GM19099 (cell line): Measurements from ENCODE around the gene EYA2.

Experiments
- POLR2A ChIP-seq: IDR thresholded peaks from 3 replicates; pipeline ENCODE4 v1.6.1; 2011; ENCODE audit warnings: low read depth; ENCODE audit not compliant: insufficient read length; ENCODE audit errors: extremely low read depth

EYA2 gene

DNA sequence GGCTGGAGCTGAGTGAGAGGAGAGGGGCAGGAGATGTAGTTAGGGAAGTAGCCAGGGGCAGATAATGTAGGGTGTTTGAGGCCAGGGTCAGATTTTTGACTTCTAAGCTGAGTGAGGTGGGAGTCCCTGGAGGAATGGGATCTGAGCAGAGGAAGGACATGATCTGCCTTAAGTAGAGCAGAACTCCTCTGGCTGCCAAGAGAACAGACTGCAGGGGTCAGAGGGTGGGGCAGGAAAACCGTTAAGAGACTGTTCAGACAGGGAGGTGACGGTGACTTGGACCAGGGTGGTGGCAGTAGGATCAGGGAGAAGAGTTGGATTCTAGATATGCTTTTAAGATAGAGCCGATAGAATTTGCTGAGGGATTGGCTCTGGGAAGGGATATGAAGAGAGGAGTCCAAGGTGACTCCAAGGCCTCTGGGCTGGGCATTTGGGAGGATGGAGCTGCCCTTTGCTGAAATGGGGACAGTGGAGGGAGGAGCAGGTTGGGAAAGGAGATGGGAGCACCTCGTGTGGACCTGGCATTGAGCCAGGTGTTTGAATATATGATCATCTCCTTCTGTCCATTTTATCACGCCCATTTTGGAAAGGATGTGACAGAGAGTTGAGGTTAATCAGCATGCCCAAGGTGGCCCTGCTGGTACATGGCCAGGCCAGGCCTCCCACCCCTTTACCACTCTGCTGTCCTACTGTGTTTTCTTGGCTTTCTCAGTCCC is 18.8 kb downstream of the EYA2 start:
- TF ChIP-seq POLR2A = no peak

- no peak for TF ChIP-seq POLR2A
These were observed 20.2 kb downstream of the EYA2 start for GRCh38 chr20:46914789-46915379.

DNA sequence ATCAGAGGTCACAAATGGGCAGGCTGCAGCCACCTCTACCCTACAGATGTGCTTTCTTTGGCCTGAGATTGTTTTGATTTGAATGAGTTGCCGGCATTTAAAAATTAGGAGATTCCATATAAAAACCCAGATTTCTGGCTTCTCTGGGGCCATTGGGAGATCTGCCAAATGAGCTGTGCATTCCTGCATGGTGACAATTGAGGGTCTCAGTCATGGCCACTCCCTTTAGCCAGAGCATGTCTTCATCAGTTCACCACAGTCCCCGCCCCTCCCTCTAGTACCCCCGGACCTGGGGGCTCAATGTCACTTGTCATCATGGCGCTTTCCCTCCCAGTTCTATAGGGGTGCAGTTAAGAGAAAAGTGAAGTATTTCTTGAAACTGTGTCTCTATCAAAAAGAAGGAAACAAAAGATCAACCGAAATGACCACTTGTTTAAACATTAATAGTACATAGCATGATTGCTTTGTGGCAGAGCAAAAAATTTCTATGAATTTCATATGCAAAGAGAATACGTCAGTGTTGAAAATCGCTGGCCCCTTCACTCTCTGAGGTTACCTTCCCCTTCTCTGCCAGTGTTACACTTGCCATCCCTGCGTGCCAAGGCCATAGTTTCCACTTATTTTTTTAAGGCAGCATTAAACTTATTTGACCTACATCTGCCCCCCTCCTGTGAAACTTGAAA is 21.1 kb downstream of the EYA2 start:
- TF ChIP-seq POLR2A = no peak

GRCh38 chr20:46916258-46916603 is 21.6 kb downstream of the EYA2 start:
- TF ChIP-seq POLR2A = no peak

GRCh38 chr20:46917155-46917554 is 22.5 kb downstream of the EYA2 start:
- no peak for TF ChIP-seq POLR2A

DNA sequence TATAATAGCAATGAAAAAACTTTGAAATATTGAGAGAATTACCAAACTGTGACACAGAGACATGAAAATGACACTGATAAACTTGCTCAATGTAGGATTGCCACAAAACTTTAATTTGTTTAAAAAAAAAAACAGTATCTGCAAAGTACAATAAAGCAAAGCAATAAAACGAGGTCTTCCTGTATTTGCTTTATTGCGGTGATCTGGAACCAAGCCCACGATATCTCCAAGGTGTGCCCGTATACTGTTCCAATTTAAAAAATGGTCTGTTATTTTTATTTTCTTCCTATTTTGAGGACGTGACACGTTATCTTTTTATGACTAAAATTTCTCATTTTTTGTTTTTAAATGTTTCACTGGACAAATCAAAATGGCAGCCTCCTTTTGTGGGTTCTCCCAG is 25.5 kb downstream of the EYA2 start:
- TF ChIP-seq POLR2A = no peak

- TF ChIP-seq POLR2A = no peak
These were observed 28.9 kb downstream of the EYA2 start for GRCh38 chr20:46923550-46923949.

DNA sequence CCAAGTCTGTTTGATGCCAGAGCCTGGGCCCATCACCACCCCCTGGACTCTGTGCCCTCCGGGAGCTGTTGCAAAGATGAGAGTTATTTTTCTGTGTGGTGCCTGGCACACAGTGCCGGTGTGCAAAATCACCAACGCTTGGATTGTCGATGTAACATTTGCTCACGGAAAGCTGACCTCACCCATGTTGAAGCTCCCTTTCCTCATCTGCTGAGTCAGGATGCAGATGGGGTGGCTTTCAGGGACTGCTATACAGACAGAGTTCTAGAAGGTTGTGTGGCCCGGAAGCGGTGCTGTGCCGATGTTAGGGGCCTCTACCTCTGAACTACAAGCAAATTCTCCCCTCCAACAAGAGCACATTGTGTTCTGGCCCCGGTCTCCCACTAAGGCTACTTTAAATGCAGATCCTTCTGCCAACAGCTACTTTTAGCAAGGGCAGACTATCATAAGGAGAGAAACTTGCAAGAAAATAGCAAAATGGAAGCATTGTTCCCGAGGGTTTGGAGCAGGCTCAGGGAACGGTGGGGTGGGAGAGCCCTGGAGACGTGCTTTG is 34.0 kb downstream of the EYA2 start:
- no peak for TF ChIP-seq POLR2A

DNA sequence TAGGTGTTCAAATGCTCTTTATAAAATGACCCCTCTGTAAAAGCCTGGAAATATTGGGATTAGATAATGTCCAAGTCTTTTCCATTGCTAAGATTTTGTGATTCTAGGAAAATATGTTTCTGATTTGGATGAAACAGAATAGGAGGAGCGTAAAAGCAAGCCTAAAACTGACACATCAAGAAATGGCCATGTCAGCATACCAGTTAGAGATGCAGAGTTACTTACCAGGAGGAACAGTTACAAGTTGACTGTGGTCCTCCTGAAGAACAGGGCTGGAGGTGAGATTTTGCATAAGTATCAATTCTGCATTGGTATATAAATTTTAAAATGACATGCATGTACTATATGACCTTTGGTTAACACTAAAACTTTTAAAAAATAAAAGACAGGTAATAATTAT is 35.3 kb downstream of the EYA2 start:
- no peak for TF ChIP-seq POLR2A

DNA sequence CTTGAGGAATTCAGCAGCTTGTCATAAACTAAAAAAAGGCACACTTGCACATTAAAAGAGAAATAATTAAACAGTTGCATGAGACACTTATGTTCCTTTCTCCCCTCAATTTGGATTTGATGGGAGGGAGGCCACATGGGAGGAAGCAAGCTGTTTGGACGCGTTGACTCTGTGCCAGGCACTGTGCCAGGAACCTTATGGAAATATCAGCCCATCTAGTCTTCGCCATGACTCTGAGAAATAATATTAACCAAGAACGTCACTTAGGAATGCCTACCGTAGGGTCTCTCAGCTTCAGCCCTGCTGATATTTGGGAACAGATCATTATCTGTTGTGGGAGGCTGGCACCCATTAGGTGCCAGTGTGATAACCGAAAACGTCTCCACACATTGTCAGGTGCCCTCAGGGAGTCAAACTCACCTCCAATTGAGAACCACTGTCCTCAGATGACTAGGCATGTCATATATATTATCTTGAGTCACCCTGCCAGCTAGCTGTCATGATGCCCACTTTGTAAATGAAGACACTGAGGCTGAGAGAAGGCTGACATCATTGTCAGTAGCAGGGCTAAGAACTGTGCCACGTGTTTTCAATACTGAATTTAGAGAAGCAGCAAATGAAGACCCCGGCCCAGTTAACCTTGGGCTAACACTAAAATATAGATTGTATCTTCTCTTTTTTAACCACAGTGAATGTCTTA is 36.1 kb downstream of the EYA2 start:
- TF ChIP-seq POLR2A = no peak

DNA sequence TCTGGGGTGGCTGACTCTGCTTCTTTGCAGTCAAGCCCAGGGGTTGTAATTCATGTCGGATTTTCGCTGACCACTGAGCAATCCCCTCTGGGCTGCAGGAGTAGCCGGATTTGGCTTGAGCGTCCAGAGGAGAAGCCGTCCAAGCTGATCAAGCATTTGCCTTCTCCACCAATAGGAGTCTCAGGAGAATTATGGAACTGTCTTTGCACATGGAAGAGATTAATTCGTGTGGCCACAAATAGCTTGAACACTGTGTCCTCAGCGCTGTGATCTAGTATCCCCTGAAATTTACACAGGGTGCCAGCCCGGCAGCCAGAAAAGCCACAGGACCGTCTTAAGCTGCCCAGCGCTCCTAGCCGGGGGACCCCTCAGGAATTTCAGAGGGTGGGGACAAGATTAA is 37.1 kb downstream of the EYA2 start:
- no peak for TF ChIP-seq POLR2A

DNA sequence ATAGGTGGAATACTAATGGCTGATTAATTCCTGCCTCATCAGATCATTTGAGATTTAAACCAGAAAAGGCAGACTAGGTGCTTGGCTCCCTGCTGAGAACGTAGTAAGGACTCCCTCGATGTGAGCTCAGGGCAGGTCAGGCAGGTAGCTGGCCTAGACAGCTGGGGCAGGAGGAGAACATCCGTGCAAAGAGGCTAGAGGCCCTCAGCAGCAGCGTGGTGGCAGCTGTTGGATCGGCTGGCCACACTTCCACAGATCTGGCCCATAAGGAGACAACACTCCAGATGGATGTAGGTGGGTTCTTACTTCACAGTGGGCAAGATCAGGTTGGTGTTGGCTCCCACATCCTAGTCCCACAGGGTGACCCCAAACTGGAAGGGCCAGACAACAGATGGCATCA is 38.5 kb downstream of the EYA2 start:
- TF ChIP-seq POLR2A = no peak

- no peak for TF ChIP-seq POLR2A
These were observed 40.2 kb downstream of the EYA2 start for GRCh38 chr20:46934746-46935287.

- TF ChIP-seq POLR2A = no peak
These were observed 40.9 kb downstream of the EYA2 start for GRCh38 chr20:46935394-46936017.

GRCh38 chr20:46936415-46937156 is 41.9 kb downstream of the EYA2 start:
- no peak for TF ChIP-seq POLR2A

DNA sequence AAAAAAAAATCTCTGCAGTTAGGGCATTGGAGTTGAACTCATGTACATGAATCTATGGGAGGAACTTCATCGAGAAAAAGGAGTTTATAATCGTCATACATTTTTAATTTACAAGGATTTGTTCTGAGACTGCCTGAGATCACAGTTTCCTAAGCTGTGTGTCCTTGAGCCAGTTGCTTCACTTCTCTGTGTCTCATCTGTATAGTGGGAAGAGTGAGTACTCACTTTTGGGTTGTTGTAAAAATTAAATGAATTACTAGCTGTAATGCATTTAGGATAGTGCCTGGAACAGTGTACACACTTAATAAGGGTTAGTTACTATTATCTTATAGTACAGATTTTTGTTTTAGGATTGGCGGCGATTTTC is 42.5 kb downstream of the EYA2 start:
- TF ChIP-seq POLR2A = no peak
